ENCODE results near the gene PTGFRN. TPM values are rescaled to one million over a fixed set of nuclear protein-coding genes. Genes with fewer than 3 reads are reported as not detected.
"Not testable (repeated sequence)": the region's sequence is repeated elsewhere in the genome, so short reads cannot be mapped to it uniquely, and the experiment has no call there.

The PTGFRN gene
- total RNA-seq, 5 donors from 2014 or later (not counting 1 experiment from before 2014, with no cell fraction given) = 0.53 to 0.79 (median 0.63) TPM

GRCh38 chr1:116934586-116935207 is 25.0 kb downstream of the PTGFRN start:
- peaks cover 6 to 12% of the 10 kb centered on the region in 2 experiments for H3K4me1 ChIP-seq (ENCODE audit: control insufficient read depth in 1 of 2, extremely low read depth in 1 of 2, insufficient read depth in 2 of 2, low read length in 2 of 2)
- ATAC-seq (replicated peaks in 1 of 4) (no peak), DNase-seq (peak in 1 of 35 experiments; percentile 53)
- Mint-ChIP-seq H3K36me3 (no peaks in the 10 kb centered on the region), H3K27ac (peak overlapping the region in 1 of 2 donors; percentile 83), H3K27me3 (no peaks in the 10 kb centered on the region), H3K4me1 (peaks cover 18 to 24% (median 22%) of the 10 kb centered on the region in 3 donors), H3K9me3 (peaks cover 0 to 2% (median 0%) of the 10 kb centered on the region in 3 donors), H3K4me3 (no peak overlapping the region)
- WGBS (ENCODE audit: insufficient coverage) = 83% methylated on average over 1 of the region's 3 CpGs
- H3K36me3 ChIP-seq (ENCODE audit: control insufficient read depth in 2 of 2, extremely low read depth in 1 of 2, insufficient read depth in 1 of 2, low read length in 1 of 2) = no peaks in the 10 kb centered on the region
- POLR2A ChIA-PET = interaction anchor here (0.6 to 1.0 kb wide), 3 partner anchors 18 to 122 kb away, joined by 3 to 4 read pairs (median 3); no protein-coding TSS in a partner anchor
- no peaks in the 10 kb centered on the region for H3K9me3 ChIP-seq
- H3K4me3 ChIP-seq (ENCODE audit: control insufficient read depth in 1 of 2, extremely low read depth in 1 of 2, low read length in 1 of 2) = no peak overlapping the region
- CTCF ChIA-PET = interaction anchor here (0.6 to 1.6 kb wide), 9 partner anchors 8 to 210 kb away, joined by 3 to 20 read pairs (median 4); no protein-coding TSS in a partner anchor
- H3K27ac ChIP-seq (ENCODE audit: low read length) = no peak overlapping the region
- no peaks in the 10 kb centered on the region for H3K27me3 ChIP-seq (replicated peaks in 1 of 2; ENCODE audit: control insufficient read depth in 2 of 2, extremely low read depth in 1 of 2, insufficient read depth in 2 of 2, low read length in 1 of 2)

GRCh38 chr1:116938216-116938615 is 28.5 kb downstream of the PTGFRN start:
- peaks cover 0 to 2% (median 0%) of the 10 kb centered on the region in 3 donors for H3K9me3 Mint-ChIP-seq
- H3K27me3 Mint-ChIP-seq = no peaks in the 10 kb centered on the region
- Histone ChIP-seq H3K36me3 (ENCODE audit: control insufficient read depth in 2 of 2, extremely low read depth in 1 of 2, insufficient read depth in 1 of 2, low read length in 1 of 2) (no peaks in the 10 kb centered on the region), H3K9me3 (no peaks in the 10 kb centered on the region), H3K4me3 (ENCODE audit: control insufficient read depth in 1 of 2, extremely low read depth in 1 of 2, low read length in 1 of 2) (no peak overlapping the region), H3K27ac (ENCODE audit: low read length) (no peak overlapping the region), H3K4me1 (ENCODE audit: control insufficient read depth in 1 of 2, extremely low read depth in 1 of 2, insufficient read depth in 2 of 2, low read length in 2 of 2) (peaks cover 10 to 11% of the 10 kb centered on the region in 2 experiments), H3K27me3 (replicated peaks in 1 of 2; ENCODE audit: control insufficient read depth in 2 of 2, extremely low read depth in 1 of 2, insufficient read depth in 2 of 2, low read length in 1 of 2) (no peaks in the 10 kb centered on the region)
- peaks cover 25 to 30% (median 27%) of the 10 kb centered on the region in 3 donors for H3K4me1 Mint-ChIP-seq
- no peak for DNase-seq
- no peak overlapping the region for H3K27ac Mint-ChIP-seq
- no CpG with 5 or more reads among the region's 11 CpGs for WGBS (ENCODE audit: insufficient coverage)
- ChIA-PET CTCF (no interaction called here), POLR2A (no interaction called here)
- no peak for ATAC-seq (replicated peaks in 1 of 4)
- no peaks in the 10 kb centered on the region for H3K36me3 Mint-ChIP-seq
- H3K4me3 Mint-ChIP-seq = no peak overlapping the region

- peaks cover 12 to 13% (median 12%) of the 10 kb centered on the region in 3 donors for H3K4me1 Mint-ChIP-seq
- H3K4me3 Mint-ChIP-seq; H3K27me3 Mint-ChIP-seq; H3K36me3 Mint-ChIP-seq; H3K9me3 ChIP-seq; CTCF ChIA-PET; H3K9me3 Mint-ChIP-seq; H3K27ac ChIP-seq (ENCODE audit: low read length); H3K4me3 ChIP-seq (ENCODE audit: control insufficient read depth in 1 of 2, extremely low read depth in 1 of 2, low read length in 1 of 2); H3K27me3 ChIP-seq (replicated peaks in 1 of 2; ENCODE audit: control insufficient read depth in 2 of 2, extremely low read depth in 1 of 2, insufficient read depth in 2 of 2, low read length in 1 of 2); POLR2A ChIA-PET; ATAC-seq (replicated peaks in 1 of 4); H3K36me3 ChIP-seq (ENCODE audit: control insufficient read depth in 2 of 2, extremely low read depth in 1 of 2, insufficient read depth in 1 of 2, low read length in 1 of 2); DNase-seq; H3K27ac Mint-ChIP-seq; H3K4me1 ChIP-seq (ENCODE audit: control insufficient read depth in 1 of 2, extremely low read depth in 1 of 2, insufficient read depth in 2 of 2, low read length in 2 of 2): not testable (repeated sequence)
- 0% methylated on average over 1 of the region's 6 CpGs for WGBS (ENCODE audit: insufficient coverage)
Measured at GRCh38 chr1:116939780-116940543, 30.2 kb downstream of the PTGFRN start.

- ChIA-PET CTCF (interaction anchor here in 1 of 2 donors (0.5 kb wide), 1 partner anchor 13 kb away, joined by 3 read pairs; no protein-coding TSS in a partner anchor), POLR2A (no interaction called here)
- H3K4me1 ChIP-seq (ENCODE audit: control insufficient read depth in 1 of 2, extremely low read depth in 1 of 2, insufficient read depth in 2 of 2, low read length in 2 of 2) = peaks cover 4 to 8% of the 10 kb centered on the region in 2 experiments
- no peak overlapping the region for H3K27ac ChIP-seq (ENCODE audit: low read length)
- H3K9me3 ChIP-seq = no peaks in the 10 kb centered on the region
- Mint-ChIP-seq H3K36me3 (no peaks in the 10 kb centered on the region), H3K9me3 (no peaks in the 10 kb centered on the region), H3K4me1 (peaks cover 19 to 21% (median 21%) of the 10 kb centered on the region in 3 donors), H3K4me3 (no peak overlapping the region), H3K27me3 (no peaks in the 10 kb centered on the region), H3K27ac (no peak overlapping the region)
- no peak for DNase-seq
- H3K4me3 ChIP-seq (ENCODE audit: control insufficient read depth in 1 of 2, extremely low read depth in 1 of 2, low read length in 1 of 2) = no peak overlapping the region
- ATAC-seq (replicated peaks in 1 of 4) = no peak
- H3K36me3 ChIP-seq (ENCODE audit: control insufficient read depth in 2 of 2, extremely low read depth in 1 of 2, insufficient read depth in 1 of 2, low read length in 1 of 2) = peaks cover 0 to 3% of the 10 kb centered on the region in 2 donors
- no CpG with 5 or more reads among the region's 2 CpGs for WGBS (ENCODE audit: insufficient coverage)
- H3K27me3 ChIP-seq (replicated peaks in 1 of 2; ENCODE audit: control insufficient read depth in 2 of 2, extremely low read depth in 1 of 2, insufficient read depth in 2 of 2, low read length in 1 of 2) = no peaks in the 10 kb centered on the region
Measured at GRCh38 chr1:116940814-116941599, 31.3 kb downstream of the PTGFRN start.

GRCh38 chr1:116941670-116942069 is 32.0 kb downstream of the PTGFRN start:
- Mint-ChIP-seq H3K27ac (no peak overlapping the region), H3K27me3 (no peaks in the 10 kb centered on the region), H3K36me3 (no peaks in the 10 kb centered on the region), H3K9me3 (no peaks in the 10 kb centered on the region), H3K4me1 (peaks cover 20 to 24% (median 21%) of the 10 kb centered on the region in 3 donors), H3K4me3 (no peak overlapping the region)
- ATAC-seq (replicated peaks in 1 of 4) (no peak), DNase-seq (no peak)
- Histone ChIP-seq H3K27me3 (replicated peaks in 1 of 2; ENCODE audit: control insufficient read depth in 2 of 2, extremely low read depth in 1 of 2, insufficient read depth in 2 of 2, low read length in 1 of 2) (no peaks in the 10 kb centered on the region), H3K27ac (ENCODE audit: low read length) (no peak overlapping the region), H3K36me3 (ENCODE audit: control insufficient read depth in 2 of 2, extremely low read depth in 1 of 2, insufficient read depth in 1 of 2, low read length in 1 of 2) (peaks cover 0 to 3% of the 10 kb centered on the region in 2 donors), H3K9me3 (no peaks in the 10 kb centered on the region), H3K4me3 (ENCODE audit: control insufficient read depth in 1 of 2, extremely low read depth in 1 of 2, low read length in 1 of 2) (no peak overlapping the region), H3K4me1 (ENCODE audit: control insufficient read depth in 1 of 2, extremely low read depth in 1 of 2, insufficient read depth in 2 of 2, low read length in 2 of 2) (peaks cover 4 to 8% of the 10 kb centered on the region in 2 experiments)
- 96% methylated on average over 13 of the region's 13 CpGs for WGBS (ENCODE audit: insufficient coverage)
- ChIA-PET CTCF (interaction anchor here in 1 of 2 donors (0.5 kb wide), 1 partner anchor 13 kb away, joined by 3 read pairs; no protein-coding TSS in a partner anchor), POLR2A (no interaction called here)

- Histone ChIP-seq H3K9me3 (no peaks in the 10 kb centered on the region), H3K4me1 (ENCODE audit: control insufficient read depth in 1 of 2, extremely low read depth in 1 of 2, insufficient read depth in 2 of 2, low read length in 2 of 2) (peaks cover 4 to 8% of the 10 kb centered on the region in 2 experiments), H3K4me3 (ENCODE audit: control insufficient read depth in 1 of 2, extremely low read depth in 1 of 2, low read length in 1 of 2) (no peak overlapping the region), H3K36me3 (ENCODE audit: control insufficient read depth in 2 of 2, extremely low read depth in 1 of 2, insufficient read depth in 1 of 2, low read length in 1 of 2) (peaks cover 0 to 3% of the 10 kb centered on the region in 2 donors), H3K27ac (ENCODE audit: low read length) (no peak overlapping the region), H3K27me3 (replicated peaks in 1 of 2; ENCODE audit: control insufficient read depth in 2 of 2, extremely low read depth in 1 of 2, insufficient read depth in 2 of 2, low read length in 1 of 2) (no peaks in the 10 kb centered on the region)
- Mint-ChIP-seq H3K27me3 (no peaks in the 10 kb centered on the region), H3K9me3 (no peaks in the 10 kb centered on the region), H3K4me1 (peaks cover 20 to 24% (median 21%) of the 10 kb centered on the region in 3 donors), H3K36me3 (no peaks in the 10 kb centered on the region), H3K4me3 (no peak overlapping the region), H3K27ac (peak overlapping the region in 1 of 2 donors; percentile 36)
- POLR2A ChIA-PET = no interaction called here
- DNase-seq (peak in 1 of 35 experiments; percentile 22), ATAC-seq (replicated peaks in 1 of 4) (peak in 2 of 4 experiments; percentile 50 to 84)
- CTCF ChIA-PET = interaction anchor here in 1 of 2 donors (0.6 kb wide), 1 partner anchor 43 kb away, joined by 3 read pairs; no protein-coding TSS in a partner anchor
- no CpG with 5 or more reads among the region's 1 CpG for WGBS (ENCODE audit: insufficient coverage)
Measured at GRCh38 chr1:116942344-116942743, 32.6 kb downstream of the PTGFRN start.

All from T-cell (primary cell).